Measurements from ENCODE around the gene STX1B. TPM values are rescaled to one million over a fixed set of nuclear protein-coding genes. Genes with fewer than 3 reads are reported as not detected.

The STX1B gene
- under 1 TPM in 2 of 4 donors, not detected in 2; 0.13 to 0.36 TPM for total RNA-seq

GRCh38 chr16:31010585-31011325 lies at the start of gene STX1B:
Gene STX1B, minus strand, starts transcription at chr16:31010638. Its CDS starts 242 bp downstream, at chr16:31010396.
- DNase-seq (no peak), ATAC-seq (no peak)
- H3K36me3 ChIP-seq: no peaks in the 10 kb centered on the region
- no peak within 1 kb of the TSS for H3K27ac ChIP-seq
- H3K9me3 ChIP-seq: no peaks in the 10 kb centered on the region
- H3K27me3 ChIP-seq: peaks cover 40 to 55% (median 50%) of the 10 kb centered on the region in 3 donors
- intact Hi-C loops (cut with DNase I; ENCODE audit: low total_unique reads) (no loop called here), in situ Hi-C loops (cut with MboI; ENCODE audit: low sequenced_read_pairs in 4 of 4) (loop anchor here in 2 of 4 donors (25.0 kb wide), 2 partner anchors 152 to 852 kb away; partner anchors contain the start of genes PRSS36 (in 1 of the 2) and ZNF267 (in 1 of the 2))
- H3K4me3 ChIP-seq: no peak within 1 kb of the TSS
- no peak for TF ChIP-seq POLR2A (IDR thresholded peaks at IDR 0.05)
- TF ChIP-seq CTCF (IDR thresholded peaks at IDR 0.05 in 4 of 5, conservative IDR thresholded peaks at IDR 0.05 in 1 of 5): no peak
- no peaks in the 10 kb centered on the region for H3K4me1 ChIP-seq

GRCh38 chr16:31055613-31056012 lies 45.2 kb upstream of the STX1B start:
- Histone ChIP-seq H3K4me3 (no peak overlapping the region), H3K27ac (no peak overlapping the region), H3K36me3 (peaks cover 0 to 14% of the 10 kb centered on the region in 2 donors), H3K9me3 (no peaks in the 10 kb centered on the region), H3K27me3 (no peaks in the 10 kb centered on the region), H3K4me1 (no peaks in the 10 kb centered on the region)
- DNase-seq: no peak
- in situ Hi-C loops (cut with MboI; ENCODE audit: low sequenced_read_pairs in 4 of 4) (no loop called here), intact Hi-C loops (cut with DNase I; ENCODE audit: low total_unique reads) (no loop called here)
- TF ChIP-seq CTCF (IDR thresholded peaks at IDR 0.05 in 4 of 5, conservative IDR thresholded peaks at IDR 0.05 in 1 of 5): no peak
- TF ChIP-seq POLR2A (IDR thresholded peaks at IDR 0.05): no peak
- no peak for ATAC-seq

GRCh38 chr16:31052114-31052513 lies 41.7 kb upstream of the STX1B start:
- H3K4me3 ChIP-seq: no peak overlapping the region
- in situ Hi-C loops (cut with MboI; ENCODE audit: low sequenced_read_pairs in 4 of 4): no loop called here
- no peaks in the 10 kb centered on the region for H3K36me3 ChIP-seq
- H3K9me3 ChIP-seq: no peaks in the 10 kb centered on the region
- ATAC-seq (peak in 1 of 2 donors; percentile 55), DNase-seq (no peak)
- no peak overlapping the region for H3K27ac ChIP-seq
- no peaks in the 10 kb centered on the region for H3K4me1 ChIP-seq
- no peaks in the 10 kb centered on the region for H3K27me3 ChIP-seq
- TF ChIP-seq POLR2A (IDR thresholded peaks at IDR 0.05) (no peak), CTCF (IDR thresholded peaks at IDR 0.05 in 4 of 5, conservative IDR thresholded peaks at IDR 0.05 in 1 of 5) (no peak)
- intact Hi-C loops (cut with DNase I; ENCODE audit: low total_unique reads): no loop called here

- Histone ChIP-seq H3K4me3 (no peak overlapping the region), H3K4me1 (no peaks in the 10 kb centered on the region), H3K9me3 (no peaks in the 10 kb centered on the region), H3K36me3 (no peaks in the 10 kb centered on the region), H3K27me3 (no peaks in the 10 kb centered on the region), H3K27ac (no peak overlapping the region)
- TF ChIP-seq CTCF (IDR thresholded peaks at IDR 0.05 in 4 of 5, conservative IDR thresholded peaks at IDR 0.05 in 1 of 5) (no peak), POLR2A (IDR thresholded peaks at IDR 0.05) (no peak)
- in situ Hi-C loops (cut with MboI; ENCODE audit: low sequenced_read_pairs in 4 of 4) (no loop called here), intact Hi-C loops (cut with DNase I; ENCODE audit: low total_unique reads) (no loop called here)
- ATAC-seq: no peak
- DNase-seq: no peak
Observed at GRCh38 chr16:31050280-31051030, 40.0 kb upstream of the STX1B start.
